Immature natural killer cell (primary cell): ENCODE results near the gene SETD2. TPM values are rescaled to one million over a fixed set of nuclear protein-coding genes. Genes with fewer than 3 reads are reported as not detected.
"Not testable (repeated sequence)": the region's sequence is repeated elsewhere in the genome, so short reads cannot be mapped to it uniquely, and the experiment has no call there.

Experiments used
- DNase-seq, 3 donors: peaks; one replicate each; pipeline ENCODE4 v3.0.0; 2022; ENCODE audit warnings: mixed read lengths in 1 of 3
- H3K27ac Mint-ChIP-seq, 6 donors: one replicate each; pipeline ENCODE4 v1.8.0; 2020; ENCODE audit warnings: mixed read lengths in 6 of 6, mild to moderate bottlenecking in 5 of 6, inconsistent platforms in 4 of 6, moderate library complexity in 3 of 6
- H3K27me3 Mint-ChIP-seq, 3 donors: one replicate each; pipeline ENCODE4 v1.8.0; 2020 to 2021; ENCODE audit warnings: low read depth in 3 of 3, mild to moderate bottlenecking in 3 of 3, mixed read lengths in 3 of 3, moderate library complexity in 3 of 3, inconsistent platforms in 1 of 3
- H3K36me3 Mint-ChIP-seq, 3 donors: one replicate each; pipeline ENCODE4 v1.8.0; 2020; ENCODE audit warnings: mixed read lengths in 3 of 3, inconsistent platforms in 2 of 3, mild to moderate bottlenecking in 2 of 3
- H3K4me1 Mint-ChIP-seq, 2 donors: one replicate each; pipeline ENCODE4 v1.8.0; 2020; ENCODE audit warnings: inconsistent platforms in 2 of 2, mild to moderate bottlenecking in 2 of 2, mixed read lengths in 2 of 2, moderate library complexity in 1 of 2
- H3K4me3 Mint-ChIP-seq, 5 donors: one replicate each; pipeline ENCODE4 v1.8.0; 2020; ENCODE audit warnings: mild to moderate bottlenecking in 5 of 5, mixed read lengths in 5 of 5, inconsistent platforms in 3 of 5, moderate library complexity in 3 of 5
- H3K9me3 Mint-ChIP-seq, 6 donors: one replicate each; pipeline ENCODE4 v1.8.0; 2020; ENCODE audit warnings: mild to moderate bottlenecking in 6 of 6, mixed read lengths in 6 of 6, inconsistent platforms in 4 of 6, moderate library complexity in 3 of 6
- polyA plus RNA-seq, 3 donors: library from polyadenylated mRNA; unstranded; fragments of 300-500 nt; fragmentation: Illumina TruSeq; gene quantifications; one replicate each; pipeline ENCODE4 v1.2.3, GENCODE V29; 2021

The SETD2 gene
- polyA plus RNA-seq: 10 to 100 TPM in 1 of 3 donors, 1 to 10 TPM in 2; 7.4 to 27.0 (median 8.2) TPM

- peaks cover 51 to 57% of the 10 kb centered on the region in 2 donors for H3K4me1 Mint-ChIP-seq
- no peaks in the 10 kb centered on the region for H3K9me3 Mint-ChIP-seq
- H3K27ac Mint-ChIP-seq: peak within 1 kb of the TSS; percentile 98 to 100 (median 99)
These were observed at the start of gene SETD2 for GRCh38 chr3:47164007-47164881. Gene SETD2, minus strand, starts transcription at chr3:47164113. Its CDS starts 189 bp downstream, at chr3:47163924.

GRCh38 chr3:47210863-47211405 is 47.0 kb upstream of the SETD2 start:
- no peaks in the 10 kb centered on the region for H3K36me3 Mint-ChIP-seq
- no peak overlapping the region for H3K4me3 Mint-ChIP-seq
- no peaks in the 10 kb centered on the region for H3K9me3 Mint-ChIP-seq
- no peak overlapping the region for H3K27ac Mint-ChIP-seq
- H3K4me1 Mint-ChIP-seq: no peaks in the 10 kb centered on the region
- no peak for DNase-seq
- H3K27me3 Mint-ChIP-seq: no peaks in the 10 kb centered on the region

More at GRCh38 chr3:47164007-47164881, at the start of gene SETD2:
- Mint-ChIP-seq H3K4me3 (peak within 1 kb of the TSS; percentile 99 to 100 (median 99)), H3K36me3 (peaks cover 0 to 5% (median 0%) of the 10 kb centered on the region in 3 donors), H3K27me3 (peaks cover 14 to 27% (median 17%) of the 10 kb centered on the region in 3 donors)
- peak; percentile 84 to 86 (median 86) for DNase-seq

- not testable (repeated sequence) for H3K4me1 Mint-ChIP-seq, H3K36me3 Mint-ChIP-seq, H3K27ac Mint-ChIP-seq, DNase-seq, H3K4me3 Mint-ChIP-seq, H3K9me3 Mint-ChIP-seq, H3K27me3 Mint-ChIP-seq
These were observed 42.1 kb upstream of the SETD2 start for GRCh38 chr3:47206022-47206421.

GRCh38 chr3:47204875-47205274 is 41.0 kb upstream of the SETD2 start:
- H3K27me3 Mint-ChIP-seq: peaks cover 0 to 1% (median 0%) of the 10 kb centered on the region in 3 donors
- H3K4me1 Mint-ChIP-seq: no peaks in the 10 kb centered on the region
- no peak overlapping the region for H3K4me3 Mint-ChIP-seq
- DNase-seq: no peak
- no peaks in the 10 kb centered on the region for H3K9me3 Mint-ChIP-seq
- H3K36me3 Mint-ChIP-seq: no peaks in the 10 kb centered on the region
- no peak overlapping the region for H3K27ac Mint-ChIP-seq

- Mint-ChIP-seq H3K9me3 (no peaks in the 10 kb centered on the region), H3K4me3 (no peak overlapping the region), H3K27me3 (peaks cover 0 to 1% (median 0%) of the 10 kb centered on the region in 3 donors), H3K27ac (no peak overlapping the region), H3K4me1 (no peaks in the 10 kb centered on the region), H3K36me3 (no peaks in the 10 kb centered on the region)
- DNase-seq: no peak
These were observed 38.6 kb upstream of the SETD2 start for GRCh38 chr3:47202542-47202941.

GRCh38 chr3:47197287-47197686 is 33.4 kb upstream of the SETD2 start:
- H3K4me1 Mint-ChIP-seq: no peaks in the 10 kb centered on the region
- H3K36me3 Mint-ChIP-seq: no peaks in the 10 kb centered on the region
- no peak overlapping the region for H3K27ac Mint-ChIP-seq
- H3K9me3 Mint-ChIP-seq: peaks cover 0 to 3% (median 0%) of the 10 kb centered on the region in 6 donors
- no peak overlapping the region for H3K4me3 Mint-ChIP-seq
- no peak for DNase-seq
- H3K27me3 Mint-ChIP-seq: no peaks in the 10 kb centered on the region

GRCh38 chr3:47194994-47195393 is 31.1 kb upstream of the SETD2 start:
- H3K27ac Mint-ChIP-seq: no peak overlapping the region
- H3K4me3 Mint-ChIP-seq: no peak overlapping the region

GRCh38 chr3:47193871-47194859 is 30.3 kb upstream of the SETD2 start:
- peaks cover 0 to 3% (median 0%) of the 10 kb centered on the region in 6 donors for H3K9me3 Mint-ChIP-seq
- H3K36me3 Mint-ChIP-seq: no peaks in the 10 kb centered on the region
- H3K4me3 Mint-ChIP-seq: no peak overlapping the region
- DNase-seq: no peak
- H3K4me1 Mint-ChIP-seq: no peaks in the 10 kb centered on the region
- no peak overlapping the region for H3K27ac Mint-ChIP-seq
- H3K27me3 Mint-ChIP-seq: no peaks in the 10 kb centered on the region

More at GRCh38 chr3:47194994-47195393, 31.1 kb upstream of the SETD2 start:
- Mint-ChIP-seq H3K27me3 (no peaks in the 10 kb centered on the region), H3K9me3 (peaks cover 0 to 3% (median 0%) of the 10 kb centered on the region in 6 donors), H3K4me1 (no peaks in the 10 kb centered on the region), H3K36me3 (no peaks in the 10 kb centered on the region)
- DNase-seq: no peak

GRCh38 chr3:47186285-47186684 is 22.4 kb upstream of the SETD2 start:
- no peak for DNase-seq
- no peak overlapping the region for H3K4me3 Mint-ChIP-seq
- H3K36me3 Mint-ChIP-seq: no peaks in the 10 kb centered on the region
- no peak overlapping the region for H3K27ac Mint-ChIP-seq
- H3K27me3 Mint-ChIP-seq: no peaks in the 10 kb centered on the region
- H3K4me1 Mint-ChIP-seq: no peaks in the 10 kb centered on the region
- no peaks in the 10 kb centered on the region for H3K9me3 Mint-ChIP-seq

GRCh38 chr3:47181685-47182084 is 17.8 kb upstream of the SETD2 start:
- not testable (repeated sequence) for H3K27ac Mint-ChIP-seq, DNase-seq, H3K36me3 Mint-ChIP-seq, H3K9me3 Mint-ChIP-seq, H3K27me3 Mint-ChIP-seq, H3K4me1 Mint-ChIP-seq, H3K4me3 Mint-ChIP-seq

- not testable (repeated sequence) for DNase-seq, H3K36me3 Mint-ChIP-seq, H3K4me3 Mint-ChIP-seq, H3K27me3 Mint-ChIP-seq, H3K9me3 Mint-ChIP-seq, H3K27ac Mint-ChIP-seq, H3K4me1 Mint-ChIP-seq
These were observed 16.1 kb upstream of the SETD2 start for GRCh38 chr3:47180011-47180410.

GRCh38 chr3:47176582-47176981 is 12.7 kb upstream of the SETD2 start:
- no peaks in the 10 kb centered on the region for H3K9me3 Mint-ChIP-seq
- no peak overlapping the region for H3K4me3 Mint-ChIP-seq
- no peaks in the 10 kb centered on the region for H3K27me3 Mint-ChIP-seq
- no peak overlapping the region for H3K27ac Mint-ChIP-seq
- H3K4me1 Mint-ChIP-seq: no peaks in the 10 kb centered on the region
- H3K36me3 Mint-ChIP-seq: peaks cover 3 to 6% (median 4%) of the 10 kb centered on the region in 3 donors
- no peak for DNase-seq

- peaks cover 0 to 5% (median 0%) of the 10 kb centered on the region in 3 donors for H3K36me3 Mint-ChIP-seq
- H3K27me3 Mint-ChIP-seq: peaks cover 14 to 27% (median 17%) of the 10 kb centered on the region in 3 donors
- H3K27ac Mint-ChIP-seq: peak overlapping the region; percentile 98 to 100 (median 99)
- H3K4me3 Mint-ChIP-seq: peak overlapping the region; percentile 99 to 100 (median 99)
- peak; percentile 71 to 73 (median 72) for DNase-seq
- peaks cover 56 to 66% of the 10 kb centered on the region in 2 donors for H3K4me1 Mint-ChIP-seq
- H3K9me3 Mint-ChIP-seq: no peaks in the 10 kb centered on the region
These were observed 525 bp downstream of the SETD2 start for GRCh38 chr3:47163169-47164006.
